ENCODE results near the gene PACS1. TPM values are rescaled to one million over a fixed set of nuclear protein-coding genes. Genes with fewer than 3 reads are reported as not detected.

PACS1 gene
- total RNA-seq, 6 experiments from 2014 or later: 5.8 to 23.7 (median 12.5) TPM

DNA sequence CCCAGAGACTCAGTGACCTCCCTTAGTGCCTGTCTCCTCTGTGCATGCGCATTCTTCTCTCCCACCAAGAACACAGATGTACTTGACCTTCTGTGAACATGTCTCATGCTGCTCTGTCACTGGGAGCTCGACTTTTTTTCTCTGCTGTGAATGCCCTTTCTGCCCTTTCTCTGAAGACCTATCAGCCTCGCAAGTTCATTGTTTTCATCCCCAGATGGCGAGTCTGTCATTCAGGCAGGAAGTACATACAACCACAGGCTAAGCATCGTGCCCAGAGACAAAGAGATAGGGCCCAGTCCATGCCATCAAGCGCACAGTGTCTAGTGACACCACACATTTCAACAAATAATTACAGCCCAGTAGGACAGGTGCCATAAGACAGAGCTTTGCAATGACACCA lies 148.0 kb downstream of the PACS1 start:
- Histone ChIP-seq H3K27ac (no peak overlapping the region), H3K9me3 (no peaks in the 10 kb centered on the region), H3K27me3 (no peaks in the 10 kb centered on the region), H3K36me3 (peaks cover 0 to 2% (median 0%) of the 10 kb centered on the region in 4 donors), H3K4me1 (no peaks in the 10 kb centered on the region), H3K4me3 (no peak overlapping the region)
- intact Hi-C loops (cut with DNase I): no loop called here
- TF ChIP-seq POLR2A (IDR thresholded peaks at IDR 0.05): no peak
- TF ChIP-seq CTCF (IDR thresholded peaks at IDR 0.05): no peak
- no peak for ATAC-seq
- WGBS (ENCODE audit: insufficient coverage, low coverage, low lambda C conversion rate, missing lambda C conversion rate): 0% methylated on average over 1 of the region's 6 CpGs
- peak in 1 of 3 donors; percentile 21 for DNase-seq

- ATAC-seq: no peak
- 93% methylated on average over 17 of the region's 18 CpGs for WGBS (ENCODE audit: insufficient coverage, low coverage, low lambda C conversion rate, missing lambda C conversion rate)
- peak in 1 of 3 donors; percentile 34 for DNase-seq
Measured at GRCh38 chr11:66218846-66219620, 149.0 kb downstream of the PACS1 start.

GRCh38 chr11:66219846-66220565 lies 149.9 kb downstream of the PACS1 start:
- TF ChIP-seq CTCF (IDR thresholded peaks at IDR 0.05) (no peak), POLR2A (IDR thresholded peaks at IDR 0.05) (no peak)
- Histone ChIP-seq H3K27ac (no peak overlapping the region), H3K9me3 (no peaks in the 10 kb centered on the region), H3K4me1 (no peaks in the 10 kb centered on the region), H3K4me3 (no peak overlapping the region), H3K36me3 (peaks cover 0 to 1% (median 0%) of the 10 kb centered on the region in 4 donors), H3K27me3 (no peaks in the 10 kb centered on the region)
- ATAC-seq (no peak), DNase-seq (peak in 2 of 3 donors; percentile 8 to 41)
- intact Hi-C loops (cut with DNase I): loop anchor here (10.0 kb wide), 1 partner anchor 65 kb away; the partner anchor contains the start of gene YIF1A (in 2 of the 2)
- WGBS (ENCODE audit: insufficient coverage, low coverage, low lambda C conversion rate, missing lambda C conversion rate): 85% methylated on average over 5 of the region's 19 CpGs

More at GRCh38 chr11:66218846-66219620, 149.0 kb downstream of the PACS1 start:
- Histone ChIP-seq H3K9me3 (no peaks in the 10 kb centered on the region), H3K36me3 (peaks cover 0 to 2% (median 0%) of the 10 kb centered on the region in 4 donors), H3K27me3 (no peaks in the 10 kb centered on the region), H3K4me3 (no peak overlapping the region), H3K27ac (no peak overlapping the region), H3K4me1 (no peaks in the 10 kb centered on the region)
- TF ChIP-seq CTCF (IDR thresholded peaks at IDR 0.05) (no peak), POLR2A (IDR thresholded peaks at IDR 0.05) (no peak)
- intact Hi-C loops (cut with DNase I): no loop called here

- no peaks in the 10 kb centered on the region for H3K4me1 ChIP-seq
- no peak for ATAC-seq
- no peak for TF ChIP-seq POLR2A (IDR thresholded peaks at IDR 0.05)
- TF ChIP-seq CTCF (IDR thresholded peaks at IDR 0.05): no peak
- WGBS (ENCODE audit: insufficient coverage, low coverage, low lambda C conversion rate, missing lambda C conversion rate): 80% methylated on average over 1 of the region's 6 CpGs
- no peaks in the 10 kb centered on the region for H3K27me3 ChIP-seq
- no peaks in the 10 kb centered on the region for H3K36me3 ChIP-seq
- intact Hi-C loops (cut with DNase I): loop anchor here (10.0 kb wide), 1 partner anchor 64 kb away; the partner anchor contains the start of gene YIF1A (in 2 of the 2)
- no peaks in the 10 kb centered on the region for H3K9me3 ChIP-seq
- no peak overlapping the region for H3K27ac ChIP-seq
- H3K4me3 ChIP-seq: no peak overlapping the region
- DNase-seq: peak in 2 of 3 donors; percentile 20 to 31
Measured at GRCh38 chr11:66220566-66220935, 150.5 kb downstream of the PACS1 start.

Measured in right lobe of liver (tissue), 6 donors.